Neural crest cell (in vitro differentiated cells): ENCODE results near the gene ZC3H11A. TPM values are rescaled to one million over a fixed set of nuclear protein-coding genes. Genes with fewer than 3 reads are reported as not detected.
A peak's percentile ranks its signal among the peaks of the same experiment; 100 is the strongest.

ENCODE experiments used
- DNase-seq: peaks from one replicate; pipeline ENCODE4 v3.0.0; 2021; ENCODE audit warnings: low read depth, mixed read lengths, low spot score
- H3K27ac Mint-ChIP-seq: one replicate; pipeline ENCODE4 v1.8.0; 2021; ENCODE audit warnings: mild to moderate bottlenecking, mixed read lengths; ENCODE audit not compliant: unreplicated experiment
- H3K27me3 Mint-ChIP-seq: 2 replicates; pipeline ENCODE4 v1.8.0; 2021; ENCODE audit warnings: low read depth, mild to moderate bottlenecking, mixed read lengths
- H3K36me3 Mint-ChIP-seq: 2 replicates; pipeline ENCODE4 v1.8.0; 2021; ENCODE audit warnings: low read depth, mild to moderate bottlenecking, mixed read lengths
- H3K4me1 Mint-ChIP-seq: 2 replicates; pipeline ENCODE4 v1.8.0; 2021; ENCODE audit warnings: mixed read lengths
- H3K4me3 Mint-ChIP-seq: one replicate; pipeline ENCODE4 v1.8.0; 2021; ENCODE audit warnings: mild to moderate bottlenecking, mixed read lengths
- H3K9me3 Mint-ChIP-seq: 2 replicates; pipeline ENCODE4 v1.8.0; 2021; ENCODE audit warnings: mixed read lengths
- total RNA-seq: library from RNA; stranded (reverse); gene quantifications from 2 replicates; pipeline ENCODE4 v1.2.1, GENCODE V29; 2021
- TF ChIP-seq, protein P1 (sequence below): fragments of 200-600 bp; sonication (generic); conservative IDR thresholded peaks from 2 replicates; pipeline ENCODE4 v1.5.0; 2021; ENCODE audit warnings: antibody characterized with exemption, mild to moderate bottlenecking

Gene ZC3H11A
- total RNA-seq, 1 donor from 2014 or later: 101 TPM

DNA sequence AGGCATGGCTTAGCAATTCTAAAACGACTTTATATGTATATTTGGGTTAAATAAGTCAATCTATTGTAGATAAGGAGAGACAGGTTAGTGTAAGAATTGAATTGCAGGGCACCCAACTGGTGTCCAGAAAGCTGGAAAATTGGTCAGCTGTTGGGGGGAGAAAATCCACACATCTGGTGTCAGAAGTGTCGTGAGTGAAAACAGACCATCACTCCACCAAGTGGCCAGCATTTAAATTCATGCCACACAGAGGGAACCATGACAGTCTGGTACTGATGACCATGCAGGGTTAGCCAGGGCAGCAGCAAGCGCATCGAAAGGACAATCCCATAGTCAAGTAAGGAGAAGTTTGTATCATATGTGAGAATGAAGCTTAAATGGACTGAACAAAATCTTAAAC, 18.8 kb upstream of the ZC3H11A start:
- H3K4me3 Mint-ChIP-seq: no peak overlapping the region
- DNase-seq: no peak
- H3K36me3 Mint-ChIP-seq: no peaks in the 10 kb centered on the region
- no peaks in the 10 kb centered on the region for H3K9me3 Mint-ChIP-seq
- TF ChIP-seq, protein P1, sequence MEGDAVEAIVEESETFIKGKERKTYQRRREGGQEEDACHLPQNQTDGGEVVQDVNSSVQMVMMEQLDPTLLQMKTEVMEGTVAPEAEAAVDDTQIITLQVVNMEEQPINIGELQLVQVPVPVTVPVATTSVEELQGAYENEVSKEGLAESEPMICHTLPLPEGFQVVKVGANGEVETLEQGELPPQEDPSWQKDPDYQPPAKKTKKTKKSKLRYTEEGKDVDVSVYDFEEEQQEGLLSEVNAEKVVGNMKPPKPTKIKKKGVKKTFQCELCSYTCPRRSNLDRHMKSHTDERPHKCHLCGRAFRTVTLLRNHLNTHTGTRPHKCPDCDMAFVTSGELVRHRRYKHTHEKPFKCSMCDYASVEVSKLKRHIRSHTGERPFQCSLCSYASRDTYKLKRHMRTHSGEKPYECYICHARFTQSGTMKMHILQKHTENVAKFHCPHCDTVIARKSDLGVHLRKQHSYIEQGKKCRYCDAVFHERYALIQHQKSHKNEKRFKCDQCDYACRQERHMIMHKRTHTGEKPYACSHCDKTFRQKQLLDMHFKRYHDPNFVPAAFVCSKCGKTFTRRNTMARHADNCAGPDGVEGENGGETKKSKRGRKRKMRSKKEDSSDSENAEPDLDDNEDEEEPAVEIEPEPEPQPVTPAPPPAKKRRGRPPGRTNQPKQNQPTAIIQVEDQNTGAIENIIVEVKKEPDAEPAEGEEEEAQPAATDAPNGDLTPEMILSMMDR: peak; percentile 28
- H3K27me3 Mint-ChIP-seq: no peaks in the 10 kb centered on the region
- H3K27ac Mint-ChIP-seq: no peak overlapping the region
- H3K4me1 Mint-ChIP-seq: no peaks in the 10 kb centered on the region

DNA sequence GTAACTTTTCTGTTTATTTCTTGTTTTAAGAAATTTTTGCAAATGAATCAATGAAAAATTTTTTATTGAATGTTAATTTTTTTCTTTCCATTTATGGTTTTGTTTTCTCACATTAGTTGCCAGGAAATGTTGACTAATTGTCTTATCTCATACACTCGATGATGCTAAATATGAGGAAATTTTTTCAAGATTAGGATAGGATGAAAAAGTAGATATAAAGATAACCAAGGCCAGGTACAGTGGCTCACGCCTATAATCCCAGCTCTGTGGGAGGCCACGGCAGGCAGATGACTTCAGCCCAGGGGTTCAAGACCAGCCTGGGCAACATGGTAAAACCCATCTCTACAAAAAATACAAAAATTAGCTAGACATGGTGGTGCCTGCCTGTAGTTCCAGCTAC, 17.8 kb upstream of the ZC3H11A start:
- H3K4me1 Mint-ChIP-seq: no peaks in the 10 kb centered on the region
- H3K27ac Mint-ChIP-seq: no peak overlapping the region
- no peaks in the 10 kb centered on the region for H3K27me3 Mint-ChIP-seq
- no peaks in the 10 kb centered on the region for H3K9me3 Mint-ChIP-seq
- no peak overlapping the region for H3K4me3 Mint-ChIP-seq
- no peaks in the 10 kb centered on the region for H3K36me3 Mint-ChIP-seq
- TF ChIP-seq, protein P1: no peak
- DNase-seq: no peak

DNA sequence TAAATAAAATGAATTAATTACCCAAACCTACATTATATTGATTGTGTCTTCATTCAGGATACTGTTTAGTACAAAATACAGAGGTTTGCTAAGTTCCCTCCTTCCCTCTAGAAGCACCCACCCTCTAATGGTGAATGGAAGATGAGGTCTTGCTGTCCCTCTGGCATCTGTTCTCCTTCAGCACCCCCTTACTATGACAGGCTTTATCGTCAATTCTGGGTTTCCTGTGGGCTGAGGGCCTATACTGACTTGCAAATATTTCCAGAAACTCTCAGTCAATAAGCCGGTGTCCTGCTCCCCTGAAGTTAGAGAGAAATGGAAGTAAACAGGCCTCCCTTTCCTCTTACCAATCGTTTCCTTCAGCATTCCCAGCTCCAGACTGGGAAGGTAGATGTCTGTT, 17.3 kb upstream of the ZC3H11A start:
- no peaks in the 10 kb centered on the region for H3K9me3 Mint-ChIP-seq
- no peak overlapping the region for H3K27ac Mint-ChIP-seq
- no peaks in the 10 kb centered on the region for H3K27me3 Mint-ChIP-seq
- no peaks in the 10 kb centered on the region for H3K4me1 Mint-ChIP-seq
- no peak for DNase-seq
- no peak overlapping the region for H3K4me3 Mint-ChIP-seq
- TF ChIP-seq, protein P1: no peak
- no peaks in the 10 kb centered on the region for H3K36me3 Mint-ChIP-seq

DNA sequence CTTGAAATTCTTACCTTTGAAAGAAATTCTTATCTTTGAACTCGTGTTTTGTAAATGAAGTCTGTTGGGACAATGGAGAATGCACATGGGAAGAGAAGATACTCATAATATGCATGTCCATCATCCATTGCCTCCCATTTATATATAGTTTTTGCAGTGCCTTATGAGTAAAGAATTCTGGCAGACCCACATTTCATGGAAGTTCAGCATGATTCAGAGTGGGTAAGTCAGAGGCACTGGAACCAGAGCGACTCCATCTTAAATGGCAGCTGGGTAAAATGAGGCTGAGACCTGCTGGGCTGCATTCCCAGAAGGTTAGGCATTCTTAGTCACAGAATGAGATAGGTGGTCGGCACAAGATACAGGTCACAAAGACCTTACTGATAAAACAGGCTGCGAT, 16.6 kb upstream of the ZC3H11A start:
- Mint-ChIP-seq H3K9me3 (no peaks in the 10 kb centered on the region), H3K27me3 (no peaks in the 10 kb centered on the region), H3K27ac (no peak overlapping the region), H3K36me3 (no peaks in the 10 kb centered on the region), H3K4me3 (no peak overlapping the region), H3K4me1 (no peaks in the 10 kb centered on the region)
- TF ChIP-seq, protein P1: no peak
- no peak for DNase-seq

DNA sequence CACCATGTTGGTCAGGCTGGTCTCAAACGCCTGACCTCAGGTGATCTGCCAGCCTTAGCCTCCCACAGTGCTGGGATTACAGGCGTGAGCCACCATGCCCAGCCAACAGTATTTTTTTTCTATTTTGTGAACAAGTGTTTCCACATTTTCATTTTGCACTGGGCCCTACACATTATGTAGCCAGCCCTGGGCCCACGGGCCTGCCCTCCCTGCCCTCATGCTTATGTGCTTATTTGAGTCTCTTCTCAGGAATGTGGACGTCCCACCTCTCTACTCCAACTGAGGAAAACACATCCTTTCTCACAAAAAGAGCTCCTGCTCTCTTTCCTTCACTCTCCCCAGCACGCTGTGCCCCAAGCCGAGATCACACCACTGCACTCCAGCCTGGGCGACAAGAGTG, 13.5 kb upstream of the ZC3H11A start:
- Mint-ChIP-seq H3K27ac (no peak overlapping the region), H3K9me3 (no peaks in the 10 kb centered on the region), H3K4me1 (no peaks in the 10 kb centered on the region), H3K27me3 (no peaks in the 10 kb centered on the region), H3K36me3 (no peaks in the 10 kb centered on the region), H3K4me3 (no peak overlapping the region)
- DNase-seq: no peak
- TF ChIP-seq, protein P1: no peak

DNA sequence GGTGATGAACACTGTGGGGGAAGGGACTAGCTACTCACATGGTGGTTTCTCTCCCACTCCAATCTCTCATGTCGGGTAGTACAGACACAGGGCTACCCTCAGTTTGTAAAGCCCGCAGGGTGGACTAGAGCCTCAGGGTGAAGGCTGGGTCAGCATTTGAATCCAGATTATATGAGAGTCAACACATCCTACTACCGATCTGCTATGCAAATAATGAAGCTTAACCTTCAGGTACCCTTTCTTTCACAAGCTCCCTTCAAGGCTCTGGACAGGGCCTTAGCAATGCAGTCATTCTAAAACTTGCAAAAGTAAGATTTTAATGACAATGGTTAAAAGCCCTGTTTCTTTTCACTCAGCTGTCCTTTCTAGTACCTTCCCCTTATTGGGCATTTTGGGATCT, 5.5 kb upstream of the ZC3H11A start:
- no peak overlapping the region for H3K27ac Mint-ChIP-seq

More for the DNA sequence above, 5.5 kb upstream of the ZC3H11A start:
- no peak for DNase-seq
- Mint-ChIP-seq H3K27me3 (no peaks in the 10 kb centered on the region), H3K36me3 (no peaks in the 10 kb centered on the region), H3K4me3 (no peak overlapping the region), H3K4me1 (peaks cover 10% of the 10 kb centered on the region), H3K9me3 (no peaks in the 10 kb centered on the region)
- TF ChIP-seq, protein P1: no peak
